HT-29 (cell line): ENCODE data around the gene IQCK. TPM values are rescaled to one million over a fixed set of nuclear protein-coding genes. Genes with fewer than 3 reads are reported as not detected.
"Not testable (repeated sequence)": the region's sequence is repeated elsewhere in the genome, so short reads cannot be mapped to it uniquely, and the experiment has no call there.

ENCODE experiments used
- DNase-seq: peaks from one replicate; pipeline ENCODE4 v3.0.0-alpha.2; 2015; ENCODE audit warnings: low spot score
- total RNA-seq: library from RNA; depleted of rRNA; stranded (reverse); fragments of >200 nt; shearing (Covaris generic); gene quantifications from 2 replicates; pipeline ENCODE4 v1.2.3, GENCODE V29; 2014; rRNA removed

The IQCK gene
- total RNA-seq = 4.3 and 5.7 TPM in 2 replicates

GRCh38 chr16:19717741-19718623 lies at the start of gene IQCK, which contains the start of gene KNOP1:
Gene IQCK, plus strand, starts transcription at chr16:19718271. Its CDS starts 36 bp downstream, at chr16:19718307.
Gene KNOP1, minus strand, starts transcription at chr16:19718227. Its CDS starts 3,192 bp downstream, at chr16:19715035.
- DNase-seq = peak; percentile 83

- DNase-seq = no peak
These were observed 45.7 kb upstream of the IQCK start for GRCh38 chr16:19672378-19672777.

- DNase-seq = no peak
These were observed 43.6 kb upstream of the IQCK start for GRCh38 chr16:19674485-19674884.

GRCh38 chr16:19677402-19677801 lies 40.7 kb upstream of the IQCK start:
- no peak for DNase-seq

GRCh38 chr16:19678804-19679203 lies 39.3 kb upstream of the IQCK start:
- no peak for DNase-seq

GRCh38 chr16:19679281-19679680 lies 38.8 kb upstream of the IQCK start:
- not testable (repeated sequence) for DNase-seq

GRCh38 chr16:19680881-19681340 lies 37.2 kb upstream of the IQCK start:
- no peak for DNase-seq

GRCh38 chr16:19681637-19682036 lies 36.4 kb upstream of the IQCK start:
- no peak for DNase-seq

- DNase-seq = no peak
These were observed 34.4 kb upstream of the IQCK start for GRCh38 chr16:19683453-19684236.

GRCh38 chr16:19685176-19685575 lies 32.9 kb upstream of the IQCK start:
- no peak for DNase-seq

GRCh38 chr16:19687279-19687678 lies 30.8 kb upstream of the IQCK start:
- DNase-seq = no peak

- DNase-seq = no peak
These were observed 29.6 kb upstream of the IQCK start for GRCh38 chr16:19688396-19689024.

GRCh38 chr16:19689342-19689741 lies 28.7 kb upstream of the IQCK start:
- no peak for DNase-seq

- DNase-seq = no peak
These were observed 27.9 kb upstream of the IQCK start for GRCh38 chr16:19690196-19690595.

- DNase-seq = no peak
These were observed 26.8 kb upstream of the IQCK start for GRCh38 chr16:19691161-19691711.

- no peak for DNase-seq
These were observed 23.1 kb upstream of the IQCK start for GRCh38 chr16:19694989-19695388.

GRCh38 chr16:19696328-19696727 lies 21.7 kb upstream of the IQCK start:
- DNase-seq = peak; percentile 81

- no peak for DNase-seq
These were observed 21.1 kb upstream of the IQCK start for GRCh38 chr16:19696961-19697360.

- DNase-seq = peak; percentile 62
These were observed 20.2 kb upstream of the IQCK start for GRCh38 chr16:19697756-19698318.

GRCh38 chr16:19698480-19699465 lies 19.3 kb upstream of the IQCK start:
- DNase-seq = no peak
